ENCODE measurements around the gene SPIB.
"Not testable (repeated sequence)": the region's sequence is repeated elsewhere in the genome, so short reads cannot be mapped to it uniquely, and the experiment has no call there.

DNA sequence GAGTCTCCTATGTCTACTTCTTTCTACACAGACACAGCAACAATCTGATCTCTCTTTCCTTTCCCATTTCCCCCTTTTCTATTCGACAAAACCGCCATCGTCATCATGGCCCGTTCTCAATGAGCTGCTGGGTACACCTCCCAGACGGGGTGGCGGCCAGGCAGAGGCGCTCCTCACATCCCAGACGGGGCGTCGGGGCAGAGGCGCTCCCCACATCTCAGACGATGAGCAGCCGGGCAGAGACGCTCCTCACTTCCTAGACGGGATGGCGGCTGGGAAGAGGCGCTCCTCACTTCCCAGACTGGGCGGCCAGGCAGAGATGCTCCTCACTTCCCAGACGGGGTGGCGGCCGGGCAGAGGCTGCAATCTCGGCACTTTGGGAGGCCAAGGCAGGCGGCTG is 27.8 kb upstream of the SPIB start:
- not testable (repeated sequence) for TF ChIP-seq EZH2phosphoT487 (IDR thresholded peaks at IDR 0.05; ENCODE audit: borderline replicate concordance)
- TF ChIP-seq, protein P1, sequence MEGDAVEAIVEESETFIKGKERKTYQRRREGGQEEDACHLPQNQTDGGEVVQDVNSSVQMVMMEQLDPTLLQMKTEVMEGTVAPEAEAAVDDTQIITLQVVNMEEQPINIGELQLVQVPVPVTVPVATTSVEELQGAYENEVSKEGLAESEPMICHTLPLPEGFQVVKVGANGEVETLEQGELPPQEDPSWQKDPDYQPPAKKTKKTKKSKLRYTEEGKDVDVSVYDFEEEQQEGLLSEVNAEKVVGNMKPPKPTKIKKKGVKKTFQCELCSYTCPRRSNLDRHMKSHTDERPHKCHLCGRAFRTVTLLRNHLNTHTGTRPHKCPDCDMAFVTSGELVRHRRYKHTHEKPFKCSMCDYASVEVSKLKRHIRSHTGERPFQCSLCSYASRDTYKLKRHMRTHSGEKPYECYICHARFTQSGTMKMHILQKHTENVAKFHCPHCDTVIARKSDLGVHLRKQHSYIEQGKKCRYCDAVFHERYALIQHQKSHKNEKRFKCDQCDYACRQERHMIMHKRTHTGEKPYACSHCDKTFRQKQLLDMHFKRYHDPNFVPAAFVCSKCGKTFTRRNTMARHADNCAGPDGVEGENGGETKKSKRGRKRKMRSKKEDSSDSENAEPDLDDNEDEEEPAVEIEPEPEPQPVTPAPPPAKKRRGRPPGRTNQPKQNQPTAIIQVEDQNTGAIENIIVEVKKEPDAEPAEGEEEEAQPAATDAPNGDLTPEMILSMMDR (conservative IDR thresholded peaks at IDR 0.05; ENCODE audit: low read length), result not testable (repeated sequence)

Data from Loucy (cell line).